Measurements from ENCODE around the gene ECM2. TPM values are rescaled to one million over a fixed set of nuclear protein-coding genes. Genes with fewer than 3 reads are reported as not detected.

ECM2 gene
- total and polyA plus RNA-seq, 9 donors, result 14.7 to 28.3 (median 17.2) TPM

Other genes starting within 250 kb of the ECM2 start
- 96.3 TPM for gene IARS1, start 242.3 kb downstream of the ECM2 start, total RNA-seq
- 10 to 100 TPM; 48.4 to 75.2 (median 62.1) TPM for gene IARS1, start 242.3 kb downstream of the ECM2 start, polyA plus RNA-seq (ENCODE audit: insufficient read depth in 1 of 8, insufficient read length in 8 of 8, low replicate concordance in 1 of 8)
- 21.6 TPM for gene NOL8, start 210.6 kb downstream of the ECM2 start, total RNA-seq
- gene NOL8, start 210.6 kb downstream of the ECM2 start, polyA plus RNA-seq (ENCODE audit: insufficient read depth in 1 of 8, insufficient read length in 8 of 8, low replicate concordance in 1 of 8), result 10 to 100 TPM; 23.1 to 31.9 (median 26.1) TPM
- gene CENPP, start 210.0 kb downstream of the ECM2 start, total RNA-seq, result 6.4 TPM
- 1 to 10 TPM; 3.6 to 6.4 (median 5.1) TPM for gene CENPP, start 210.0 kb downstream of the ECM2 start, polyA plus RNA-seq (ENCODE audit: insufficient read depth in 1 of 8, insufficient read length in 8 of 8, low replicate concordance in 1 of 8)
- 454 TPM for gene OGN, start 131.4 kb downstream of the ECM2 start, total RNA-seq
- gene OGN, start 131.4 kb downstream of the ECM2 start, polyA plus RNA-seq (ENCODE audit: insufficient read depth in 1 of 8, insufficient read length in 8 of 8, low replicate concordance in 1 of 8), result 100 to 1,000 TPM; 346 to 821 (median 472) TPM
- gene OMD, start 111.5 kb downstream of the ECM2 start, total RNA-seq, result 8.9 TPM
- gene OMD, start 111.5 kb downstream of the ECM2 start, polyA plus RNA-seq (ENCODE audit: insufficient read depth in 1 of 8, insufficient read length in 8 of 8, low replicate concordance in 1 of 8), result 1 to 10 TPM; 2.7 to 7.0 (median 3.7) TPM
- 473 TPM for gene ASPN, start 53.5 kb downstream of the ECM2 start, total RNA-seq
- 100 to 1,000 TPM; 147 to 546 (median 215) TPM for gene ASPN, start 53.5 kb downstream of the ECM2 start, polyA plus RNA-seq (ENCODE audit: insufficient read depth in 1 of 8, insufficient read length in 8 of 8, low replicate concordance in 1 of 8)
- gene IPPK, start 134.1 kb upstream of the ECM2 start, total RNA-seq, result 6.9 TPM
- gene IPPK, start 134.1 kb upstream of the ECM2 start, polyA plus RNA-seq (ENCODE audit: insufficient read depth in 1 of 8, insufficient read length in 8 of 8, low replicate concordance in 1 of 8), result 1 to 10 TPM; 6.2 to 9.2 (median 7.8) TPM
- gene BICD2, start 228.8 kb upstream of the ECM2 start, total RNA-seq, result 24.6 TPM
- 10 to 100 TPM; 24.0 to 37.1 (median 30.0) TPM for gene BICD2, start 228.8 kb upstream of the ECM2 start, polyA plus RNA-seq (ENCODE audit: insufficient read depth in 1 of 8, insufficient read length in 8 of 8, low replicate concordance in 1 of 8)